Fibroblast of upper back skin (primary cell): ENCODE results near the gene ATP8A2.

ENCODE experiments used
- DNase-seq: peaks from one replicate; pipeline ENCODE4 v3.0.0-alpha.2; 2013

Gene ATP8A2

GRCh38 chr13:25867038-25867437 is 495.3 kb downstream of the ATP8A2 start:
- DNase-seq, result no peak

DNA sequence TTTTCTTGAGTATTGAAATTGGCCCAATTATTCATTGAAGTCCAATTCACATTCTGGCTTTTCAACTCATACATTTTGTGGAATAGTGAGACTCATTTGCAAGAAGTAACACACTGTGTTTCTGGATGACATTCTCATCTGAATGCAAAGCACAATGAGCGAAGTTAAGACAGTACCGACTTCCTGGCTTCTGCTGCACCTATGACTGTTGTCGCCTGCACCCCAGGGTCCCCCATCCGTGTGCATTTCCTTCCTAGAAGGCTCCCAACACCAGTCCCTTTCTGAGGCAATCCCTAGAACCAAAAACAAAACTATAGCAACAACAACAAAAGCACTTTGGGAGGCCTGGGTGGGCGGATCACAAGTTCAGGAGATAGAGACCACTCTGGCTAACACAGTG is 496.7 kb downstream of the ATP8A2 start:
- DNase-seq, result no peak

DNA sequence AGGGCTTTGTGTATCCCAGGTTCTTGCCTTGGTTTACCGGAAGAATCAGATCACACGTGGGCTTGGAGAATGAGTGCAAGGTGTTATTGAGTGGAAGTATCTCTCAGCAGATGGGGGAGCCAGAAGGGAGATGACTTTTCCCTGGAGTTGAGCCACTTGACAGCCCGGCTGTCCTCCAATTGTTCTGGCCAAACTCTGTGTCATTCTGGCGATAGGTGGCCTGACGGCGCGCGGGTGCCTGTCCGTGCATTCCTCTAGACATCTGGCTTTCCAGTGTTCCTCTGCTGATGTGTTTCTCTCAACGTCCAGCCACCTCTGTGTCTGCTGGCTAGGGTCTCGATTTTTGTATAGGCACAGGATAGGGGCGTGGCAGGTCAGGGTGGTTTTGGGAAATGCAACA is 498.2 kb downstream of the ATP8A2 start:
- DNase-seq, result no peak

DNA sequence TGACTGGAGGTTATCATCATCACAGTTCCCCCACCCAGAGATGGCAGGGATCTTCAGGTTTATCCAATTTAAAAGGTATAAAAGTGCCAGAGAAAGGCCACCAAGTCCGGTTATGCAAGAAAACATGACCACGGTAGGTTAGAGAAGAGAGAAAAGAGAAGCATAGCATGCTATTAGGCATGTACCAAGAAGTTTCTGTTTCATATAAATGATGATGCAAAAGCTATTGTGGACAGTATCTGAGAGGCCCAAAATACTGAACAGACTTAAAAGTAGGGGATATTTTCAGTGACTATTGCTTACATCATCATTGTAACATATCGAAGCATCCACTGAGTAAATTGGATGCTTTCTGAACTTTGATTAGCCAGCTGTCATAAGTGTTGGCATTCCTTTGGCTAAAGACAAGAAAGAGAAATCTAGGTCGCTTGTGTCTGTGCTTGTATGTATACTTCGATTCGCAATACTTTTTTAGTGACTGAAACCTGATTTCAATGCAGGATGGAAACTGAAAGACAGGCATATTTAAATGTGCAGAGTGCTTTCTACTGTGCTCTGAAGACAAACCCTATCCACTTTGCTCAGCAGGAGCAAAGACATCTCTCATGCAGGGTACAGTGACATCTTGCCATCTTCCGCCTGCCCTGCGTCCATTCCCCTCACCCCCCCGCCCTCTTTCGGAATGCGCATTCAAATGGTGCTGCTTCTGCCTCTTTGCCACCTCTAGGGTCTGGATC is 499.8 kb downstream of the ATP8A2 start:
- no peak for DNase-seq

DNA sequence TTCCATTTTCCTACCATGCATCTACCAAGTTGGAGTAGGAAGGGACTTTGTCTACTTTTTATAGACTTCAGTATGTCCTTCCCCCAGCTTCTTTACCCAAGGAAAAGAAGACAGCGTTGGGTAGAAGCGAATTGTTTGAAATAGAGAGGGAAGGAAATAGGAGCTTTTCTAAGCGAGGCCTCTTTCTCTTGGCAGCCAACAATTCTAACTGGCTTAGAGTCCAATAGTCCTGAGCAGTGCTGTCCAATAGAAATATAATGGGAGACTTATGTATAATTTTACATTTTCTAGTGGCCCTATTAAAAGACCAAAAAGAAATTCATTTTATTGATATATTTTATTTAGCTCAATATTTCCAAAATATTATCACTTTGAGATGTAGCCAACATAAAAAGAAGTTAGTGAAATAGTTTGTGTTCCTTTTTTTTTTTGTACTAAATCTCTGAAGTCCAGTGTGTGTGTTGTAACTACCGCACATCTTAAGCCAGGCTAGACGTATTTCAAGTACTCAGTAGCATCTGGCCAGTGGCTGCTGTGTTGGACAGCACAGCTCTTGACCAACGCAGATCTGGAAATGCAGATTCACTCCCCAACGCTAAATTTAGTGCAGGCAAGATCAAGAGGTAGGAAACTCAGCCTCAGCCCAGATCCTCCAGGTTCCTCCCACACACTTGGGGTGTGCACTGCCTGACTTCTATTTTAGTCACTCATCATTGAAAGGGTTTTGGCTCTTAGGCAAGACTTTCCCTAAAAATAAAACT is 500.9 kb downstream of the ATP8A2 start:
- DNase-seq, result no peak

GRCh38 chr13:25873242-25873612 is 501.5 kb downstream of the ATP8A2 start:
- no peak for DNase-seq

DNA sequence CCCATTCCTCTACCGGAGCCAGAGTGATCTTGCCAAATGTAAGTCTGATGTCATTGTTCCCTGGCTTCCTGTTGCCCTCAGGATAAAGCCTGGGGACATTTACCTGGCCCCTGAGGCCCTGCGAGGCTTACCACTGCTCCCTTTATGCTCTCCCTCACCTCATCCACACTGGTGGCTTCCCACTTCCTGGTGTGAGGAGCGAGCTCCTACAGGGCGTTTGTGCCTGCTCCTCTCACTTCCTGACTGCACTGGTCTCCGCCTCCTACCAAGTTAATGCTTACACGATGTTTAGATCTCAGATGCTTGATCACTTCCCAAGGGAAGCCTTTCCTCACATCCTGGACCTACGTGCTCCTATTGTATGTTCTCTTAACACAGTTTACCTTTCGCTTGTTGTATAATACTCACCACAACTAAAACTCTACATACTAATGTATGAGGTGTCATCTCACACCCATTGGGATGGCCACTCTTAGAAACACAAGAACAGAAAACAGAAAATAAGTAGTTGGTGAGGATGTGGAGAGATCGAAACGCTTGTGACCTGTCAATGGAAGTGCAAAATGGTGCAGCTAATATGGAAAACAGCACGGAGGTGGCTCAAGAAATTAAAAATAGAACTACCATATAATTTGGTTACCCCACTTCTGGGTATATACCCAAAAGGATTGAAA is 502.4 kb downstream of the ATP8A2 start:
- DNase-seq, result no peak

DNA sequence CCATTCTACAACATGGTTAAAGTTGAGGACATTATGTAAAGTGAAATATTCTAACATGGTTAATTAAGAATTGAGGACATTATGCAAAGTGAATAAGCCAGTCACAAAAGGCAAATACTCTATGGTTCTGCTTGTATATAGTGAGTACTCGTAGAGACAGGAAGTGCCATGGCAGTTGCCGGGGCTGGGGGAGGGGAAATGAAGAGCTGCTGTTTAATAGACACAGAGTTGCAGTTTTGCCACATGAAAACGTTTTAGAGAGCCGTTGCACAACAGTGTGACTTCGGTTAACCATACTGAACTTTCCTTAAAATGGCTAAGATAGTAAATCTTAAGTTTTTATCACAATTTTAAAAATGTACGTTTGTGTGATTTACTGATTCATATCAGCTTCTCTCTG is 503.1 kb downstream of the ATP8A2 start:
- no peak for DNase-seq

DNA sequence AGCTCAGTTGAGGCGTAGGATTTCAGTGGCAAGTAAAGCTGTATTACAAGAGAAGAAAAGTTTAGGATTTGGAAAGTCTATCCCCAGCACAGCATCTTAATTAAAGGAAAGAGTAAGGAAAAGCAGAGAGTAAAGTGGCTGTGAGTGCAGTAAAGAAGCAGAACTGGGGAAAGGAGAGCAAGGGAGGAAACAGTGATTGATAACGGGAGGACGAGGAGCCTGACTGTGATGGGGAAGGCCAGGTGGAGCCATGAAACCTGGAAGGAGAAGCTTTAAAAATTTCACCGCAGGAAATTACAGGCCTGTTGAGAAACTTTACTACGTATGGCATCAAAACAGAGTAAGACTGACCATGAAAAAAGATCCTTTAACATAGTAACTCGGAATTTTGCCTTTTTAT is 504.5 kb downstream of the ATP8A2 start:
- DNase-seq, result no peak

- no peak for DNase-seq
Observed at GRCh38 chr13:25879466-25879865, 507.7 kb downstream of the ATP8A2 start.

DNA sequence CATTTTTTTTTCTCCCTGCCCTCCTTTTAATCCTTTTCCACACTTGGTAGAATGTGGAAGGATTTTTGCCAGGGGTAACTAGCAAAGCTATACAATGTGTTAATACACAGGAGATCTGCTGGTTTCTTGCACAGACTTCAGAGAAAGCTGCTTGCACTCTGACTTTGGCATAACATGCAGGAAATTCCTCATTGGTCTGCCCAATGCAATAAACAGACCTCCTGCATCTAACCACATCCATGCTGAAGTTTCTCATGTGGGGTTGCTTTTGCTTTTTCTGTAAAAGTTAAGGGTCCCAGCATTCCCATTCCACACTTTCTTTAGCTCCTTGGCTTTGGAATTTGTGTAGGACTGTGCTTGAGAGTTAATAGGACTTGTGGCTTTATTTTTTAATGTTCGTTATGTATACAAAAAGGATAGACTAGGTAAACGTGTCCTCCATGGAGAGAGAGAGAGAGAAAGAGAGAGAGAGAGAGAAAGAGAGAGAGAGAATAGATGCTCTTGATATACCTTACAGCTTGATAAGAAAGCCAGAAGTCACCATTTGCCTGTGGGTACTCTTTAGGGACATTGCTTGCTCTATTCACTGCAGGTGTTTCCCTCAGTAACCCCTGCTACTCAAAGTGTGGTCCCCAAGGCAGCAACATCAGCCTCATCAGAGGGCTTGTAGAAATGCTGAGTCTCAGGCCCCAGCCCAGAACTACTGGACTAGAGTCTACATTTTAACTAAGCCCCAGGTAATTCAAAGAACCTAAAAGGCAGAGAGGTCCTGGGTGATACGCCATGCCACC is 509.6 kb downstream of the ATP8A2 start:
- DNase-seq, result peak; percentile 49

DNA sequence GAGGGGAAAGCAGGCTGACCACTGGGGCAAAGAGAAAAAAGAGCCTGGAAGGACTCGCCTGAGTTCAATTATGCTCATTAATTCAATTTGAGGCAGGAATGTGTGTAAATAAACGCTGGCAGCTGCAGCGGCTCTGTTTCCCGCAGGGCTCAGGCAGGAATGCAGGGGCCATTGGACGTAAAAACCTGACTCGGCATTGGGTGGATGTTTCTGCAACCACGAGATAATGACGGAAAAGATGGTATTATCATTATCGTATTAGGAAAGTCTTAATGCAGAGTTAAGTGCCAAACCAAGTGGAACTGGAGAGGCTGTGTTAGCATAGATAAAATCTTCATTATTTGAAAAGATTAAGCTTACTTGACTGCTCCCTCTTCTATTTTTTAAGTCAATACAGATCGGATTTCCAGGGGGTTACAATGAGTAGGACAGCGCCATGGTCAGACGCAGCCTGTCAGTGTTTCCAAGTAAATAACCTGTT is 510.2 kb downstream of the ATP8A2 start:
- DNase-seq, result peak; percentile 45

DNA sequence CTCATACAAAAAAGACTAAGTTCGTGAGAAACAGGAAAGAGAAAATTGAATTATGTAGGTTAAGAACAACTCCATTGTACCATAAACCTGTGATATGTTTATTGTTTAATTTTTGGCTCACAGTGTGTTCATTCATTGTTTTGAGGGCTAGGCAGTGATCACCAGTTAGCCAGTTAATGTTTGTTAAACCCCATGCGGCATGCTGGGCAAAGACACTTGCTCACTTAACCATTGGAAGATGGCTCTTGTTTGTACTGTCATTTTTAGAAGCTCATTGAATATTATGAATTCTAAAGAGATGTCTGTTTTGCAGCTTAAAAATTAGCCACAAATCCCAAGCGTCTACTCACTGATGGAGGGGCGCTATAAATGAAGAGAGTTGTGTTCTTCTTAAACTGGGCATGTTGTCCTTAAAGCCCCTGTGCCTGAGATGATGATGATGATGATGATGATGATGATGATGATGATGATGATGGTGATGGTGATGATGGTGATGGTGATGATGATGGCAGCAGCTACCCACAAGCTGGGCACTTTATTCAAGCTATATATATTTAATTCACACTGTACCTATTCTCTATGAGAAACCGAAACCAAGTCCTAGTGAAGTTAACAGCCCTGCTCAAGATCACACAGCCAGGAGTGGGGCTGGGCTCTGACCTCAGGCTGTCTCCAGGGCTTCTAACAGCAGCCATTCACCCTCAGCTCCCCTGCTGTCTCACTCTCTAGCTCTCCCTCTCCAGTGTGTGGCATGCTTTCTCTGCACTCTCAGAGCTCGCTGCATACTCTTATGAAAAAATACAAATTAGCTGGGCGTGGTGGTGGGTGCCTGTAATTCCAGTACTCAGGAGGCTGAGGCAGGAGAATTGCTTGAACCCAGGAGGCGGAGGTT is 510.9 kb downstream of the ATP8A2 start:
- DNase-seq, result no peak

GRCh38 chr13:25885418-25885817 is 513.6 kb downstream of the ATP8A2 start:
- no peak for DNase-seq

DNA sequence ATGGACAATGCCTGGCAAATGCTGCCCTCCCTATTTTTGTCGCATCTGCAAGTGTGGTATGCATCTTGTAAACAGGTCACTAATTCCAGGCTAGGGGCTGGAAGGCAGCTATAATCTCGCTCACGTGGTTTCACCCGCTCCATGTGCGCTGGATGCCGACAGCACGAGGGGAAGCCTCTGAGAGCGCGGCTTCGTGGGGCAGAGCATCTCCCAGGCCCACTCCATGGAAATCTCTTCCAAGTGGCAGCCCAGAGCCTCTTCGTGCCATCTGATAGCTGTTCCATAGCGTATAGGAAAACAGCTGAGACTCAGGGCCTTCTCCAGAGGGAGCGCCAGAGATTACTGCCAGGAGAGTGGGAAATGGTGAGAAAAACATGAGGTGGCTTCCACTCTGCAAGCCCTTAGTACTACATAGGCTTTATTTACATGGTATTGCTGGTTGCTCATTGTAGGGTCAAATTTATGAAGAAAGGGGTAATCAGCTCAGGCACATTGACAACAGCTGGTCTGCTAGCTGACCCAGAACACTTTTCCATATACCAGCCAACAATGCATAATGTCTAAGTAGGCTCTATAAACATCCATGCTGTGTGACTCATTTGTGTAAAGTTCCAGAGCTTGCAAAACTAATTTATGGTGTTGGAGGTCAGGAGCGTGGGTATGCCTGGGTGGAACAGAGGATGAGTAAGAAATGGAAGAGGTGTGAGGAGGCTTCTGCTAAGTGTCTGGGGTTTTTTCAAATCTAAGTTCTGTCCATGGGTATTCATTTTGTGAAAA is 514.9 kb downstream of the ATP8A2 start:
- DNase-seq, result peak; percentile 66

DNA sequence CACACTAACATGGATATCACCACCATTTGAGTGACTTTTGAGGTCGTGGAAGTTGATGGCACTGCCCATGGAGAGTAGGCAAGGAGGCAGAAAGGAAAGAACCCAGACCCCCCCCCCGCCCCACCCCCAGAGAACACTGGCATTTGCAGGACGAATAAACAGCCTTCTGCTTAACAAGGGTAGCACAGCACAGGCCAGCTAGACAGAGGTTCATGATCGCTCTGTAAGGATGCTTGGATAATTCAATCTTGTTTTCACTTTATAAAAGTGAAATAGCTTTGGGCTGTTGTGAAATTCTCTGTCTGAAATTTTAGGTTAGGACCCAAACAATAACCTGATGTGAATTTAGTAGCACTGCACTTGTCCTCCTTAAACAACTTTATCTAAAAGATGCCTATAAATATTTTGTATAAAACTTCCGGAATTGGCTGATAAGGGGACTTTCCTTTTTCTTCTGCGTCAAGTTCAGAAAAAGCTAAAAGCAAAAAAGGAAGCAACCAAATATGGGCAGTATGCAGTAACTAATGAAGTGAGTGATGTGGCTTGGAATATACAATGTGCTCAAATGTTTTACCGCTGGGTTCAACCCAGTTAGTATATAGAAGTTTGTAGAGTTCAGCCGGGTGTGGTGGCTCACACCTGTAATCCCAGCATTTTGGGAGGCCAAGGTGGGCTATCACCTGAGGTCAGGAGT is 516.3 kb downstream of the ATP8A2 start:
- no peak for DNase-seq

- DNase-seq, result no peak
Observed at GRCh38 chr13:25890671-25891212, 519.0 kb downstream of the ATP8A2 start.

- no peak for DNase-seq
Observed at GRCh38 chr13:25898991-25899390, 527.2 kb downstream of the ATP8A2 start.

- DNase-seq, result no peak
Observed at GRCh38 chr13:25899464-25899863, 527.7 kb downstream of the ATP8A2 start.

GRCh38 chr13:25899952-25900351 is 528.2 kb downstream of the ATP8A2 start:
- DNase-seq, result no peak
